CD4-positive, CD25-positive, alpha-beta regulatory T cell (primary cell): Measurements from ENCODE around the gene WRNIP1. TPM values are rescaled to one million over a fixed set of nuclear protein-coding genes. Genes with fewer than 3 reads are reported as not detected.

Source experiments
- ATAC-seq, 2 donors: fragments of 150-1000 bp; cut with Tn5 transposase; one replicate each; pipeline ENCODE4 v1.10.0; 2021; ENCODE audit warnings: low read depth in 2 of 2, moderate number of reproducible peaks in 2 of 2, moderate library complexity in 1 of 2
- DNase-seq, 3 donors: peaks; one replicate each; pipeline versions ENCODE4 v3.0.0 to v3.0.0-alpha.2; 2012 to 2022; ENCODE audit warnings: mixed read lengths in 1 of 3
- H3K27ac ChIP-seq: one replicate; pipeline ENCODE4 v1.7.0; 2013; ENCODE audit warnings: mild to moderate bottlenecking, low read length; ENCODE audit not compliant: insufficient read depth, poor library complexity, severe bottlenecking
- H3K27me3 ChIP-seq: one replicate; pipeline ENCODE4 v1.7.0; 2013; ENCODE audit warnings: low read length; ENCODE audit not compliant: control insufficient read depth, insufficient read depth
- H3K36me3 ChIP-seq: one replicate; pipeline ENCODE4 v1.7.0; 2013; ENCODE audit warnings: mild to moderate bottlenecking, low read length, moderate library complexity; ENCODE audit not compliant: control insufficient read depth, insufficient read depth
- H3K4me1 ChIP-seq: 2 replicates; pipeline ENCODE4 v1.7.0; 2013; ENCODE audit warnings: mild to moderate bottlenecking, low read length; ENCODE audit not compliant: insufficient read depth, control insufficient read depth, poor library complexity, severe bottlenecking
- H3K4me3 ChIP-seq: one replicate; pipeline ENCODE4 v1.7.0; 2013; ENCODE audit warnings: low read depth, mild to moderate bottlenecking, low read length, moderate library complexity
- H3K9me3 ChIP-seq, 2 experiments: 1 replicate in 1 of 2; 2 replicates in 1 of 2; pipeline ENCODE4 v1.7.0; 2013; ENCODE audit warnings: low read length in 2 of 2, mild to moderate bottlenecking in 1 of 2, moderate library complexity in 1 of 2; ENCODE audit not compliant: control insufficient read depth in 2 of 2
- H3K27ac Mint-ChIP-seq, 3 donors: one replicate each; pipeline ENCODE4 v1.8.0; 2020 to 2022; ENCODE audit warnings: mild to moderate bottlenecking in 3 of 3, mixed read lengths in 3 of 3, moderate library complexity in 2 of 3
- H3K27me3 Mint-ChIP-seq: one replicate; pipeline ENCODE4 v1.8.0; 2022; ENCODE audit warnings: mild to moderate bottlenecking, mixed read lengths
- H3K36me3 Mint-ChIP-seq: one replicate; pipeline ENCODE4 v1.8.0; 2020; ENCODE audit warnings: mixed read lengths
- H3K4me1 Mint-ChIP-seq, 4 donors: one replicate each; pipeline ENCODE4 v1.8.0; 2020 to 2022; ENCODE audit warnings: mixed read lengths in 4 of 4, mild to moderate bottlenecking in 1 of 4
- H3K4me3 Mint-ChIP-seq, 4 donors: one replicate each; pipeline ENCODE4 v1.8.0; 2020 to 2022; ENCODE audit warnings: mild to moderate bottlenecking in 4 of 4, mixed read lengths in 4 of 4, moderate library complexity in 3 of 4
- H3K9me3 Mint-ChIP-seq, 7 donors: one replicate each; pipeline ENCODE4 v1.8.0; 2020 to 2022; ENCODE audit warnings: mixed read lengths in 7 of 7, mild to moderate bottlenecking in 3 of 7, moderate library complexity in 2 of 7
- polyA plus RNA-seq, 4 donors: library from polyadenylated mRNA; unstranded; fragments of 300-500 nt; fragmentation: Illumina TruSeq; gene quantifications; one replicate each; pipeline ENCODE4 v1.2.3, GENCODE V29; 2021
- total RNA-seq: library from RNA; stranded (reverse); gene quantifications from one replicate; pipeline ENCODE4 v1.2.3, GENCODE V29; 2022

Gene WRNIP1
- total and polyA plus RNA-seq, 5 donors from 2014 or later, result 29.6 to 36.7 (median 31.5) TPM

GRCh38 chr6:2793534-2794151 is 28.4 kb downstream of the WRNIP1 start:
- peaks cover 2% of the 10 kb centered on the region for H3K36me3 Mint-ChIP-seq
- ATAC-seq (peak; percentile 57 to 64), DNase-seq (peak in 1 of 3 donors; percentile 69)
- no peaks in the 10 kb centered on the region for H3K27me3 ChIP-seq
- no peaks in the 10 kb centered on the region for H3K9me3 Mint-ChIP-seq
- no peaks in the 10 kb centered on the region for H3K27me3 Mint-ChIP-seq
- H3K36me3 ChIP-seq, result no peaks in the 10 kb centered on the region
- peak overlapping the region; percentile 10 to 95 (median 89) for H3K27ac Mint-ChIP-seq
- peak overlapping the region; percentile 16 for H3K4me3 ChIP-seq
- H3K9me3 ChIP-seq, result no peaks in the 10 kb centered on the region
- H3K27ac ChIP-seq, result peak overlapping the region; percentile 60
- peaks cover 4 to 43% (median 21%) of the 10 kb centered on the region in 4 donors for H3K4me1 Mint-ChIP-seq
- H3K4me3 Mint-ChIP-seq, result peak overlapping the region in 2 of 4 donors; percentile 46 to 57
- H3K4me1 ChIP-seq, result peaks cover 17% of the 10 kb centered on the region

- Histone ChIP-seq H3K9me3 (no peaks in the 10 kb centered on the region), H3K4me3 (no peak overlapping the region), H3K4me1 (peaks cover 17% of the 10 kb centered on the region), H3K27ac (no peak overlapping the region), H3K36me3 (no peaks in the 10 kb centered on the region), H3K27me3 (no peaks in the 10 kb centered on the region)
- Mint-ChIP-seq H3K27me3 (no peaks in the 10 kb centered on the region), H3K4me3 (no peak overlapping the region), H3K4me1 (peaks cover 4 to 43% (median 21%) of the 10 kb centered on the region in 4 donors), H3K36me3 (peaks cover 2% of the 10 kb centered on the region), H3K27ac (peak overlapping the region; percentile 84 to 95 (median 89)), H3K9me3 (no peaks in the 10 kb centered on the region)
- DNase-seq (no peak), ATAC-seq (no peak)
These were observed 29.1 kb downstream of the WRNIP1 start for GRCh38 chr6:2794171-2794730.

DNA sequence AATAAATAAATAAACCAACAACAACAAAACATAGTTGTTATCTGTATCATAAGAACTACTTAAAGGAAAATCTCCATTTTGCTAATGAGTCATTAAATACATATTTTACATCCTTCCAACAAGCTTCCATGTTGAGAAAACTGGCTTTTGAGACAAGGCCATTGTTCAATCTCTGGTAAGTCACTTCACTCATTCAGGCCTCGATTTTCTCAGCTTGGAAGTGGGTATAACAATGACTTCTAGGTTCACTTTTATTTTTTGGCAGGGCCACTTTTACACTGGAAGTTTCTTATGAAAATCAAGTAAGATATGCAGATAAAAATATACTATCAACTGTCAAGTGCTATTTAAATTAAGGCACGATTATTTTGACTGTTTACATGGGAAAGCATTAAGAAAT is 30.0 kb downstream of the WRNIP1 start:
- Mint-ChIP-seq H3K9me3 (no peaks in the 10 kb centered on the region), H3K36me3 (peaks cover 2% of the 10 kb centered on the region), H3K27me3 (no peaks in the 10 kb centered on the region), H3K4me3 (no peak overlapping the region), H3K4me1 (peaks cover 4 to 41% (median 22%) of the 10 kb centered on the region in 4 donors), H3K27ac (peak overlapping the region in 1 of 3 donors; percentile 44)
- no peaks in the 10 kb centered on the region for H3K36me3 ChIP-seq
- H3K4me1 ChIP-seq, result peaks cover 17% of the 10 kb centered on the region
- DNase-seq (no peak), ATAC-seq (no peak)
- H3K27ac ChIP-seq, result no peak overlapping the region
- no peaks in the 10 kb centered on the region for H3K27me3 ChIP-seq
- no peaks in the 10 kb centered on the region for H3K9me3 ChIP-seq
- H3K4me3 ChIP-seq, result no peak overlapping the region

DNA sequence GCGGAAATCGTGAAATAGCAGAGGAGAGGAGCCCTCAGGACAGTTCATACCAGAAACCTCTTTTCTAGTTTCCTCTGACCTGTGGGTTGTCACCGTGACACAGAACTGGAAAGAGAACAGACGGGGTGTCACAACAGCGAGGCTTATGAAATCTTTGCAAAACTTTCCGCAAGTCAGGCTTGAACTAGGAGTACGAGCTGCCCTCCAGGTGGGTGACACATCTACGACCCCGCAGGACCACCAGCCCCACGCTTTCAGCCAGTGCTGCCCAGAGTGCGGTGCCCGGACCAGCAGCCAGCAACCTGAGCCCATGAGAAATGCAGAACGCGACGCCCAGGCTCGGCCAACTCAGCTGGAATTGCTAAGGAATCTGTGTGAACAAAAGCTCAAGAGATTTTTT is 30.8 kb downstream of the WRNIP1 start:
- H3K4me1 ChIP-seq, result peaks cover 17% of the 10 kb centered on the region
- H3K4me3 Mint-ChIP-seq, result no peak overlapping the region
- no peak overlapping the region for H3K4me3 ChIP-seq
- H3K27ac Mint-ChIP-seq, result peak overlapping the region in 1 of 3 donors; percentile 44
- H3K4me1 Mint-ChIP-seq, result peaks cover 4 to 35% (median 22%) of the 10 kb centered on the region in 4 donors
- H3K27me3 ChIP-seq, result no peaks in the 10 kb centered on the region
- H3K9me3 Mint-ChIP-seq, result no peaks in the 10 kb centered on the region
- peaks cover 2% of the 10 kb centered on the region for H3K36me3 Mint-ChIP-seq
- H3K27ac ChIP-seq, result no peak overlapping the region
- H3K9me3 ChIP-seq, result no peaks in the 10 kb centered on the region
- no peak for ATAC-seq
- no peak for DNase-seq
- H3K27me3 Mint-ChIP-seq, result no peaks in the 10 kb centered on the region
- no peaks in the 10 kb centered on the region for H3K36me3 ChIP-seq

GRCh38 chr6:2796861-2797260 is 31.7 kb downstream of the WRNIP1 start:
- DNase-seq (no peak), ATAC-seq (no peak)
- no peaks in the 10 kb centered on the region for H3K9me3 Mint-ChIP-seq
- H3K4me3 Mint-ChIP-seq, result no peak overlapping the region
- Histone ChIP-seq H3K9me3 (no peaks in the 10 kb centered on the region), H3K4me3 (no peak overlapping the region), H3K27me3 (no peaks in the 10 kb centered on the region), H3K4me1 (peaks cover 17% of the 10 kb centered on the region), H3K27ac (no peak overlapping the region), H3K36me3 (no peaks in the 10 kb centered on the region)
- H3K27me3 Mint-ChIP-seq, result no peaks in the 10 kb centered on the region
- H3K4me1 Mint-ChIP-seq, result peaks cover 0 to 29% (median 17%) of the 10 kb centered on the region in 4 donors
- peak overlapping the region in 1 of 3 donors; percentile 31 for H3K27ac Mint-ChIP-seq
- H3K36me3 Mint-ChIP-seq, result peaks cover 2% of the 10 kb centered on the region

DNA sequence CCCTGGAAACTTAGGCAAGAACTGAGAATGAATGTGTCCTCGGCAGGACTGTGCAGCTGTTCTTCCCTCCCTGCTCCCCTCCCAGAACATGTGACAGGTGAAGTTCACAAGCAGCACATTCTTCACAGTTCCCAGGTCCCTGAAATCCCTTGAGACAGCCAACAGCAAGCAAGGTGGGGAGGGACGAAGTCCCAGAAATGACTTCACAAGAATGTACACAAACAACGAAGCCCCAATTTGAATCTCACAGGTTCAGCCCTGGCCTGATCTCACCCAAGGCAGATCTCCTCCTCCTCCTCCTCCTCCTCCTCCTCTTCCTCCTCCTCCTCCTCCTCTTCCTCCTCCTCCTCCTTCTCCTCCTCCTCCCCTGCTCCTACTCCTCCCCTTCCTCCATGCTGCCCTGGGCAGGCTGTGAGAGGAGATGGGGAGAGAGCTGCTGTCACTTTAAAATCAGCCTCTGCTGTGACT is 32.4 kb downstream of the WRNIP1 start:
- peaks cover 2% of the 10 kb centered on the region for H3K36me3 Mint-ChIP-seq
- peaks cover 16% of the 10 kb centered on the region for H3K4me1 ChIP-seq
- H3K27me3 Mint-ChIP-seq, result no peaks in the 10 kb centered on the region
- no peaks in the 10 kb centered on the region for H3K27me3 ChIP-seq
- no peak overlapping the region for H3K27ac ChIP-seq
- H3K9me3 Mint-ChIP-seq, result no peaks in the 10 kb centered on the region
- no peak overlapping the region for H3K4me3 Mint-ChIP-seq
- DNase-seq, result no peak
- no peak overlapping the region for H3K4me3 ChIP-seq
- H3K27ac Mint-ChIP-seq, result peak overlapping the region in 1 of 3 donors; percentile 69
- H3K4me1 Mint-ChIP-seq, result peaks cover 0 to 22% (median 17%) of the 10 kb centered on the region in 4 donors
- no peak for ATAC-seq
- H3K9me3 ChIP-seq, result no peaks in the 10 kb centered on the region
- no peaks in the 10 kb centered on the region for H3K36me3 ChIP-seq

GRCh38 chr6:2798586-2799134 is 33.5 kb downstream of the WRNIP1 start:
- Mint-ChIP-seq H3K4me1 (peaks cover 0 to 15% (median 10%) of the 10 kb centered on the region in 4 donors), H3K4me3 (no peak overlapping the region), H3K27me3 (no peaks in the 10 kb centered on the region), H3K9me3 (no peaks in the 10 kb centered on the region), H3K36me3 (peaks cover 2% of the 10 kb centered on the region), H3K27ac (peak overlapping the region in 1 of 3 donors; percentile 42)
- no peak for ATAC-seq
- no peaks in the 10 kb centered on the region for H3K9me3 ChIP-seq
- no peak overlapping the region for H3K4me3 ChIP-seq
- H3K36me3 ChIP-seq, result no peaks in the 10 kb centered on the region
- no peaks in the 10 kb centered on the region for H3K27me3 ChIP-seq
- H3K27ac ChIP-seq, result no peak overlapping the region
- H3K4me1 ChIP-seq, result peaks cover 5% of the 10 kb centered on the region
- no peak for DNase-seq
